Fibroblast of lung (primary cell): ENCODE results near the gene RAPH1.

Experiments
- CTCF ChIP-seq, 2 donors: IDR thresholded peaks in 1 of 2; conservative IDR thresholded peaks in 1 of 2; 1 replicate in 1 of 2; 2 replicates in 1 of 2; pipeline ENCODE4 v1.5.1; 2011 to 2012; ENCODE audit warnings: low read length in 2 of 2, control low read depth in 1 of 2, inconsistent platforms in 1 of 2, low read depth in 1 of 2, mild to moderate bottlenecking in 1 of 2
- EZH2 ChIP-seq: IDR thresholded peaks from 2 replicates; pipeline ENCODE4 v1.5.1; 2012; ENCODE audit warnings: low read length, control low read depth, mild to moderate bottlenecking; ENCODE audit errors: missing control alignments

- TF ChIP-seq CTCF (conservative IDR thresholded peaks at IDR 0.05 in 1 of 2, IDR thresholded peaks at IDR 0.05 in 1 of 2; ENCODE audit: low read depth in 1 of 2, low read length in 2 of 2) = no peak
- TF ChIP-seq EZH2 = no peak
Measured at GRCh38 chr2:203490391-203490790, 44.7 kb downstream of the RAPH1 start.
